K562 (cell line): ENCODE data around the gene NET1.

Experiments used
- CTCF ChIP-seq, 3 experiments: IDR thresholded peaks in 2 of 3; conservative IDR thresholded peaks in 1 of 3; 2 replicates each; pipeline ENCODE4 v1.5.1; 2011 to 2012; ENCODE audit warnings: low read length in 3 of 3, mild to moderate bottlenecking in 3 of 3, control low read depth in 2 of 3, improper control_type of control experiment in 1 of 3, inconsistent platforms in 1 of 3, low read depth in 1 of 3, mixed read lengths in 1 of 3, moderate library complexity in 1 of 3; ENCODE audit not compliant: insufficient read depth in 2 of 3
- EP300 ChIP-seq: IDR thresholded peaks from 2 replicates; pipeline ENCODE4 v1.6.1; 2012; ENCODE audit warnings: low read length, improper control_type of control experiment
- FOXJ2 ChIP-seq: fragments of 200-800 bp; sonication (Bioruptor generic); IDR thresholded peaks from 2 replicates; pipeline ENCODE4 v1.6.1; 2016; ENCODE audit warnings: missing genetic modification characterization, missing compliant biosample characterization
- FOXP1 ChIP-seq: sonication (generic); formaldehyde crosslinking; IDR thresholded peaks from 2 replicates; pipeline ENCODE4 v1.8.0; 2022; ENCODE audit warnings: mild to moderate bottlenecking, missing genetic modification reagents
- JUNB ChIP-seq: fragments of 450-650 bp; formaldehyde crosslinking; conservative IDR thresholded peaks from 2 replicates; pipeline ENCODE4 v1.4.0; 2020; ENCODE audit warnings: mild to moderate bottlenecking
- KLF10 ChIP-seq: fragments of 250-450 bp; sonication (Bioruptor Pico); IDR thresholded peaks from 2 replicates; pipeline ENCODE4 v1.6.1; 2021; ENCODE audit warnings: matching md5 sums
- POLR2AphosphoS5 ChIP-seq: IDR thresholded peaks from 2 replicates; pipeline ENCODE4 v1.6.1; 2011; ENCODE audit warnings: mild to moderate bottlenecking, low read depth, low read length, moderate library complexity; ENCODE audit not compliant: control insufficient read depth, insufficient read depth
- ZNF778 ChIP-seq: fragments of 450-650 bp; formaldehyde crosslinking; IDR thresholded peaks from 2 replicates; pipeline ENCODE4 v1.4.0; 2020; ENCODE audit warnings: mild to moderate bottlenecking, moderate library complexity

GRCh38 chr10:5369362-5370158 is 42.8 kb upstream of the NET1 start:
- TF ChIP-seq FOXJ2 (tag) (no peak), JUNB (no peak), CTCF (IDR thresholded peaks at IDR 0.05 in 2 of 3, conservative IDR thresholded peaks at IDR 0.05 in 1 of 3; ENCODE audit: insufficient read depth in 2 of 3, low read depth in 1 of 3, low read length in 3 of 3) (no peak), EP300 (no peak), POLR2AphosphoS5 (no peak), KLF10 (CRISPR knock-in tag) (no peak), ZNF778 (CRISPR knock-in tag) (no peak), FOXP1 (no peak)
